K562 (cell line): ENCODE data around the gene CLEC3A. TPM values are rescaled to one million over a fixed set of nuclear protein-coding genes. Genes with fewer than 3 reads are reported as not detected.

Experiments
- ATAC-seq: fragments of 200-7000 bp; cut with Tn5 transposase; 3 replicates; pipeline ENCODE4 v1.9.1; 2020; ENCODE audit warnings: moderate library complexity
- BruUV-seq: library from RNA; stranded (reverse); fragments of 400-500 nt; replicated peaks from 2 replicates; lab custom pipeline; 2021; lab: Mats Ljungman, UMichigan
- CTCF ChIA-PET: fragments of 300-600 bp; formaldehyde crosslinking; extraction: SDS; loops from one replicate; lab custom pipeline; 2021; ENCODE audit warnings: low intra/inter-chr PET ratio; lab: Yijun Ruan, JAX
- POLR2A ChIA-PET: fragments of 300-600, 350-650 bp; sonication (Branson Sonifier 250); formaldehyde crosslinking; extraction: SDS; loops from one replicate; lab custom pipeline; 2021; ENCODE audit warnings: antibody characterized with exemption, inconsistent platforms; lab: Yijun Ruan, JAX
- DNase-seq, 4 experiments: peaks; one replicate each; pipeline versions ENCODE4 v3.0.0 to v3.0.0-alpha.2; 2011 to 2018; ENCODE audit warnings: low spot score in 3 of 4, mixed read lengths in 3 of 4; ENCODE audit errors: extremely low read depth in 1 of 4
- FAIRE-seq: peaks from 2 replicates; lab custom pipeline; 2011; peaks lifted over from hg19 to GRCh38; lab: Jason Lieb, UNC
- H2AFZ ChIP-seq: 2 replicates; pipeline ENCODE4 v1.6.0; 2011; ENCODE audit warnings: low read depth, low read length, control low read depth, inconsistent platforms
- H3K27ac ChIP-seq: fragments of 200-600 bp; 3 replicates; pipeline ENCODE4 v1.8.0; 2011; ENCODE audit warnings: low read depth, mild to moderate bottlenecking, control low read depth, inconsistent platforms, low read length, moderate library complexity, mixed read lengths; ENCODE audit errors: extremely low read depth
- H3K27me3 ChIP-seq, 2 experiments: fragments of 300-600 bp in 1 of 2; 2 replicates in 1 of 2; 3 replicates in 1 of 2; pipeline versions ENCODE4 v1.6.0 to v1.8.0; 2011; ENCODE audit warnings: inconsistent platforms in 2 of 2, low read length in 2 of 2, mild to moderate bottlenecking in 1 of 2, mixed read lengths in 1 of 2, moderate library complexity in 1 of 2; ENCODE audit not compliant: control insufficient read depth in 2 of 2, insufficient read depth in 2 of 2
- H3K36me3 ChIP-seq: fragments of 300-600 bp; 3 replicates; pipeline ENCODE4 v1.8.0; 2011; ENCODE audit warnings: mild to moderate bottlenecking, low read length, inconsistent platforms; ENCODE audit not compliant: control insufficient read depth, insufficient read depth
- H3K4me1 ChIP-seq, 2 experiments: fragments of 200-600 bp in 1 of 2; replicated peaks in 1 of 2; 2 replicates in 1 of 2; 3 replicates in 1 of 2; pipeline versions ENCODE4 v1.5.1 to v1.8.0; 2011; ENCODE audit warnings: inconsistent platforms in 2 of 2, low read length in 2 of 2, mild to moderate bottlenecking in 1 of 2, mixed read lengths in 1 of 2, moderate library complexity in 1 of 2; ENCODE audit not compliant: control insufficient read depth in 2 of 2, insufficient read depth in 2 of 2
- H3K4me2 ChIP-seq: 2 replicates; pipeline ENCODE4 v1.6.1; 2011; ENCODE audit warnings: low read length, control low read depth, inconsistent platforms, mixed read lengths; ENCODE audit not compliant: insufficient read depth
- H3K4me3 ChIP-seq: fragments of 200-600 bp; sonication (generic), shearing (Covaris generic); 2 replicates; pipeline ENCODE4 v1.5.1; 2016; ENCODE audit warnings: control low read depth, inconsistent platforms
- H3K79me2 ChIP-seq: fragments of 200-600 bp; 3 replicates; pipeline ENCODE4 v1.8.0; 2011; ENCODE audit warnings: low read length, inconsistent platforms; ENCODE audit not compliant: control insufficient read depth, insufficient read depth
- H3K9ac ChIP-seq, 2 experiments: 2 replicates each; pipeline versions ENCODE4 v1.6.0 to v1.6.1; 2011; ENCODE audit warnings: low read depth in 2 of 2, low read length in 2 of 2, control low read depth in 1 of 2, inconsistent platforms in 1 of 2, mild to moderate bottlenecking in 1 of 2, mixed read lengths in 1 of 2; ENCODE audit not compliant: insufficient read depth in 1 of 2
- H3K9me1 ChIP-seq: one replicate; pipeline ENCODE4 v1.6.0; 2011; ENCODE audit warnings: inconsistent platforms, mild to moderate bottlenecking, low read length, moderate library complexity; ENCODE audit not compliant: control insufficient read depth, insufficient read depth
- H3K9me3 ChIP-seq: replicated peaks from 2 replicates; pipeline ENCODE4 v1.5.1; 2011; ENCODE audit warnings: low read depth, low read length, inconsistent platforms; ENCODE audit not compliant: control insufficient read depth, insufficient read depth
- H4K20me1 ChIP-seq: replicated peaks from 2 replicates; pipeline ENCODE4 v1.6.1; 2011; ENCODE audit warnings: low read length, inconsistent platforms, mixed read lengths; ENCODE audit not compliant: control insufficient read depth, insufficient read depth
- CBFA2T2 ChIP-seq: fragments of 450-650 bp; conservative IDR thresholded peaks from 2 replicates; pipeline ENCODE4 v1.6.1; 2017; ENCODE audit warnings: mild to moderate bottlenecking
- ETV1 ChIP-seq: fragments of 450-650 bp; conservative IDR thresholded peaks from 2 replicates; pipeline ENCODE4 v1.6.1; 2016; ENCODE audit warnings: missing genetic modification characterization, control low read depth, low read depth, missing compliant biosample characterization
- HNRNPL ChIP-seq: fragments of 200-400 bp; formaldehyde crosslinking; IDR thresholded peaks from 2 replicates; pipeline ENCODE4 v1.6.1; 2017; ENCODE audit warnings: low read depth, mild to moderate bottlenecking, low read length
- MLX ChIP-seq, 2 experiments: fragments of 450-650 bp in 1 of 2; sonication (generic) in 1 of 2; formaldehyde crosslinking; conservative IDR thresholded peaks; 2 replicates each; pipeline versions ENCODE4 v1.4.0 to v1.8.1; 2020 to 2022; ENCODE audit warnings: mild to moderate bottlenecking in 1 of 2, missing genetic modification reagents in 1 of 2
- MXI1 ChIP-seq: IDR thresholded peaks from 2 replicates; pipeline ENCODE4 v1.6.1; 2011; ENCODE audit warnings: low read depth, mild to moderate bottlenecking, improper control_type of control experiment, low read length
- NR2C1 ChIP-seq, 2 experiments: fragments of 450-650 bp; IDR thresholded peaks; 2 replicates each; pipeline ENCODE4 v1.6.1; 2017; ENCODE audit warnings: mild to moderate bottlenecking in 2 of 2, antibody characterized with exemption in 1 of 2, inconsistent platforms in 1 of 2, missing compliant biosample characterization in 1 of 2, missing genetic modification characterization in 1 of 2
- NRF1 ChIP-seq, 2 experiments: fragments of 450-650 bp; IDR thresholded peaks in 1 of 2; conservative IDR thresholded peaks in 1 of 2; 2 replicates each; pipeline ENCODE4 v1.6.1; 2014; ENCODE audit warnings: mild to moderate bottlenecking in 2 of 2
- ZEB2 ChIP-seq: fragments of 450-650 bp; IDR thresholded peaks from 2 replicates; pipeline ENCODE4 v1.6.1; 2016
- ZZZ3 ChIP-seq: fragments of 450-650 bp; IDR thresholded peaks from 2 replicates; pipeline ENCODE4 v1.6.1; 2016; ENCODE audit warnings: antibody characterized with exemption, mild to moderate bottlenecking, moderate library complexity
- WGBS: fragments of 100-300 bp; shearing (Covaris generic); methylation state at CpG from one replicate; pipeline ENCODE4 v1.1.6; 2016; ENCODE audit warnings: low coverage, mixed read lengths; ENCODE audit not compliant: insufficient coverage; ENCODE audit errors: missing lambda C conversion rate; 5-methylcytosine and 5-hydroxymethylcytosine counted together
- in situ Hi-C: fragments of 300-500 bp; cut with MboI; formaldehyde crosslinking; loops from 4 replicates; pipeline ENCODE4 v1.15.0; 2018; ENCODE audit warnings: inconsistent platforms, mixed read lengths
- intact Hi-C: fragments of 100-400 bp; cut with micrococcal nuclease; formaldehyde crosslinking; loops from 2 replicates; pipeline ENCODE4 v1.14.2; 2022
- polyA plus RNA-seq, 8 experiments: library from polyadenylated mRNA; depleted of rRNA in 4 of 8; stranded (reverse) in 5 of 8; unstranded in 3 of 8; fragments of >200 nt; fragmentation: Nextera tagmentation in 2 of 8; fragmentation: Illumina TruSeq in 1 of 8; extraction: Ambion mirVana in 2 of 8; extraction: Trizol in 1 of 8; gene quantifications; 2 replicates each; pipeline versions ENCODE4 v1.2.1 to v1.2.3, GENCODE V29; 2011 to 2014; ENCODE audit warnings: inconsistent platforms in 1 of 8, missing spikeins in 1 of 8
- total RNA-seq, 7 experiments: library from RNA; depleted of rRNA in 6 of 7; stranded (reverse); fragments of >200 nt in 6 of 7; fragmentation: Illumina TruSeq in 2 of 7; extraction: Trizol in 2 of 7; gene quantifications; 2 replicates each; pipeline versions ENCODE4 v1.2.1 to v1.2.3, GENCODE V29; 2011 to 2021; ENCODE audit warnings: low replicate concordance in 1 of 7

The CLEC3A gene
- total and polyA plus RNA-seq, 9 of the 15 experiments (the other 6 are each of a cell fraction or from before 2014, with no cell fraction given), result not detected

GRCh38 chr16:77985111-77985510, 37.2 kb upstream of the CLEC3A start (continued):
- TF ChIP-seq MXI1, result no peak

GRCh38 chr16:77986011-77986740, 36.2 kb upstream of the CLEC3A start:
- no peaks in the 10 kb centered on the region for H3K4me1 ChIP-seq
- H3K36me3 ChIP-seq, result no peaks in the 10 kb centered on the region
- H4K20me1 ChIP-seq, result no peaks in the 10 kb centered on the region
- no peak for FAIRE-seq
- 2% methylated on average over 7 of the region's 7 CpGs for WGBS
- in situ Hi-C loops (no loop called here), intact Hi-C loops (no loop called here)
- no TSS peak for BruUV-seq
- ChIA-PET POLR2A (interaction anchor here (0.6 to 1.0 kb wide), 3 partner anchors 12 to 484 kb away, joined by 3 read pairs; no protein-coding TSS in a partner anchor), CTCF (no interaction called here)
- no peaks in the 10 kb centered on the region for H3K9me1 ChIP-seq
- H3K27me3 ChIP-seq, result no peaks in the 10 kb centered on the region
- DNase-seq, result no peak
- no peak overlapping the region for H3K4me3 ChIP-seq
- TF ChIP-seq MLX (CRISPR knock-in tag; conservative IDR thresholded peaks at IDR 0.05) (no peak), NR2C1 (IDR thresholded peaks at IDR 0.05) (no peak), NR2C1 (tag; IDR thresholded peaks at IDR 0.05) (no peak), NRF1 (conservative IDR thresholded peaks at IDR 0.05 in 1 of 2, IDR thresholded peaks at IDR 0.05 in 1 of 2) (no peak), CBFA2T2 (no peak), ETV1 (tag) (no peak), ZZZ3 (no peak), HNRNPL (no peak), ZEB2 (no peak)
- H3K79me2 ChIP-seq, result no peaks in the 10 kb centered on the region
- no peaks in the 10 kb centered on the region for H3K9me3 ChIP-seq
- no peak overlapping the region for H2AFZ ChIP-seq
- H3K27ac ChIP-seq, result no peak overlapping the region
- no peak overlapping the region for H3K9ac ChIP-seq
- ATAC-seq, result no peak
- no peak overlapping the region for H3K4me2 ChIP-seq
